ENCODE results near the gene CT47A1.
"Not testable (repeated sequence)": the region's sequence is repeated elsewhere in the genome, so short reads cannot be mapped to it uniquely, and the experiment has no call there.

CT47A1 gene

DNA sequence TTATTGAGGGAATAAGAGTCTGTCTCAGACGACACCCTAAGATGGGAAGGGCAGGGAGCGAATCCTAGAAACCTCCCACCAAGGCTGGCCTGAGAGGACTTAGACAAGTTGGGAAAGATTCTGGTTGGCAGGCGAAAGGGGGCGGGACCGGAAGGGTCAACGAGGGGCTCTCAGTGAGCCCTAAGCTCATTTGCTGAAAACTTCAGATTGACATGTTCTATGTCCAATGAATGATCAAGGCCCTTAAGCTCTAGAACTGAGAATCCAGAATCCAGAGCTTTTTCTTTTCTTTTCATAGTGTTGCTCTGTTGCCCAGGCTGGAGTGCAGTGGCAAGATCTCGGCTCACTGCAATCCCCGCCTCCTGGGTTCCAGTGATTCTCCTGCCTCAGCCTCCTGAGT lies at the start of gene CT47A1:
Gene CT47A1 (minus strand): TSS at position 101 of the 400 bp plus-strand sequence. CDS start 231 bp downstream, outside the sequence.
- not testable (repeated sequence) for DNase-seq

DNA sequence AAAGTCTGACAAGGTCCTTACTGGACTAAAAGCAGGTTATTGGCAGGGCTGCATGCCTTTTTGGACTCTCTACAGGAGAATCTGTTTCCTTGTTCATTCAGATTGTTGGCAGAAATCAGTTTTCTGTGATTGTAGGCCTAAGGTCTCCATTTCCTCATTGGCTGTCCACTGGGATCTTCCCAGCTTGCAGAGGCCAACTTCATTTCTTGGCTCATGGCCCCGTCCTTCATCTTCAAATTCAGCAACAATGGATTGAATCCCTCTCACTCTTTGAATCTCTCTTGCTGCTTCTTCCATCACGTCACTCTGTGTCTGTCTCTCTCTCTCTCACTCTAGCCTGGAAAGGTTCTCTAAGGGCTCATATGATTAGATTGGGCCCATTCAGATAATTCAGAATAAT lies 47.0 kb upstream of the CT47A1 start:
- DNase-seq = no peak

DNA sequence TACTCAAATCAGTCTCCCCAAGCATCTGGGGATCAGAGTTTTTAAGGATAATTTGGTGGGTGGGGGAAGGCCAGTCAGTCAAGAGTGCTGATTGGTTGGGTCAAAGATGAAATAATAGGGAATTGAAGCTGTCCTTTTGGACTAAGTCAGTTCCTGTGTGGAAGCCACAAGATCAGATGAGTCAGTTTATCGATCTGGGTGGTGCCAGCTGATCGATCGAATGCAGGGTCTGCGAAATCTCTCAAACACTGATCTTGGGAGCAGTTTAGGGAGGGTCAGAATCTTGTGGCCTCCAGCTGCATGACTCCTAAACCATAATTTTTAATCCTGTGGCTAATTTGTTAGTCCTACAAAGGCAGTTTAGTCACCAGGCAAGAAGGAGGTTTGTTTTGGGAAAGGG lies 44.5 kb upstream of the CT47A1 start:
- no peak for DNase-seq

- no peak for DNase-seq
These were observed 42.9 kb upstream of the CT47A1 start for GRCh38 chrX:121028419-121028818.

GRCh38 chrX:121014826-121015225 lies 29.3 kb upstream of the CT47A1 start:
- DNase-seq = no peak

DNA sequence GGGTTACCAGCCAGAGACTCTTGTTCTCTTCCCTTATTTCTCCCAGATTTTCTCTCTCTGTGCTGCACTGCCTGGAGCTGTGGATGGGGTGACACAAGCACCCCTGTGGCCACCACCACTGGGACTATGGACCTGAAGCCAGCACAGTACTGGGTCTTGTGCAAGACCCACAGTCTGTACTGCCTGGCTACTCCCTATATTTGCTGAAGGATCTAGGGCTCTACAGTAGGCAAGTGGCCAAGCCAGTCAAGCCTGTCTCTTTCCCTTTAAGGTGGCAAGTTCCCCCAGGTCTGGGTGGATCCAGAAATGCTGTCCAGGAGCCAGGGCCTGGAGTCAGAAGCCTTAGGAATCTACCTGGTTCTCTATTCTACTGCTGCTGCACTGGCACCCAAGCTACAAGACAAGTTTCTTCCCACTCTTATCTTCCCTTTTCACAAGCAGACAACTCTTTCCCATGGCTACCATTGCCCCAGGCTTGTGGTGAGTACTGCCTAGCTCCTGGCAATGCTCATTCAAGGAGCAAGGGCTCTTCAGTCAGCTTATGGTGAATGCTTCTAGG lies 28.4 kb upstream of the CT47A1 start:
- DNase-seq = no peak

GRCh38 chrX:121011254-121011653 lies 25.7 kb upstream of the CT47A1 start:
- DNase-seq = no peak

DNA sequence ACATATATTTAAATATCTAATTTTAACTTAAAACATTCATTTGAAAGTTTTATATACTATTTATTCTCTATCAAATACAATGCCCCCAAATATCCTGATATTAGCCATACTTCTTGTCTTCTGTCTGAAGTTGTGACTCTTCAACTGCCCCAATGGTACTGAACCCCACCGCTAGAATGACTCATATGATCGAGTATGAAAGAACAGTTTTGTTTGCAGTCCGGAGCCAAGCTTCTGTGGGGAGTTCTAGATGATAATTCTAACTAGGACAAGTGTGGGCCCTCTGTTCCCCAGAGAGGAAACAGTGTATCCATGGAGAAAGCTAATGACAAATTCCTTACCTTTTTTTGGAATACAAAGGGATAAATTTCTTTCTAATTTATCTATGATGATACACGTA lies 24.7 kb upstream of the CT47A1 start:
- DNase-seq = no peak

GRCh38 chrX:121009764-121010163 lies 24.2 kb upstream of the CT47A1 start:
- no peak for DNase-seq

GRCh38 chrX:121008920-121009319 lies 23.4 kb upstream of the CT47A1 start:
- no peak for DNase-seq

- no peak for DNase-seq
These were observed 15.0 kb upstream of the CT47A1 start for GRCh38 chrX:121000589-121000988.

- DNase-seq = no peak
These were observed 13.9 kb upstream of the CT47A1 start for GRCh38 chrX:120999413-120999812.

- DNase-seq = not testable (repeated sequence)
These were observed 29.1 kb downstream of the CT47A1 start, which contains the start of gene CT47A7 for GRCh38 chrX:120956500-120956899. Gene CT47A7, minus strand, starts transcription at chrX:120956600. Its CDS starts 255 bp downstream, at chrX:120956345.
